Ecto neural progenitor cell (in vitro differentiated cells): Measurements from ENCODE around the gene TRPM8.
"Not testable (repeated sequence)": the region's sequence is repeated elsewhere in the genome, so short reads cannot be mapped to it uniquely, and the experiment has no call there.

Experiments
- DNase-seq: peaks from one replicate; pipeline ENCODE4 v3.0.0-alpha.2; 2018; ENCODE audit warnings: low spot score

TRPM8 gene

GRCh38 chr2:233917116-233917515 lies at the start of gene TRPM8:
TRPM8 (plus strand) TSS chr2:233917373; CDS start chr2:233926538, 9,165 bp downstream.
- no peak for DNase-seq

DNA sequence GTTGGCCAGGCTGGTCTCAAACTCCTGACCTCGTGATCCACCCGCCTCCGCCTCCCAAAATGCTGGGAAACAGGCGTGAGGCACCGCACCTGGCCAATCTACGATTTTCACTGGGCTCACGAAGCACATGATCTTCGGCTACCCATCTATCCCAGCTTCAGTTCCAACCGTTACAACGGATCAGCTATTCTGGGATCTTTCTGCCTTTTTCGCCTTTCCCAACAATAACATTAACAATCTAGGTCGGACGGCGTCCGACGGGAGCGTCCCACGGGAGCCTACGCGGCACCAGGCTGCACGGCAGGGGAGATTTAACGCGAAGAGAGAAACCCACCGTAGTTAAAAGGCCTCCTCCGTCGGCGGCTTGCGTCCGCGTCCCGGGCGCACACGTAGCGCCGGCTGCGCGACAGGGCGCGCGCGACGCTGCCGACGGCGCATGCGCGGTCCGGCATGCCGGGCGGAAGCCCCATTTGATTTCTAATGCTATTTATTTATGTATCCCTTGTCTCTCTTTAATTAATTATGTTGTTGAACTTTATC lies 49.1 kb upstream of the TRPM8 start, which contains the start of gene MSL3B:
TSS of gene MSL3B (minus strand) at position 394 of the 540 bp plus-strand sequence.
- peak; percentile 67 for DNase-seq

- no peak for DNase-seq
These were observed 45.7 kb upstream of the TRPM8 start for GRCh38 chr2:233871432-233871831.

DNA sequence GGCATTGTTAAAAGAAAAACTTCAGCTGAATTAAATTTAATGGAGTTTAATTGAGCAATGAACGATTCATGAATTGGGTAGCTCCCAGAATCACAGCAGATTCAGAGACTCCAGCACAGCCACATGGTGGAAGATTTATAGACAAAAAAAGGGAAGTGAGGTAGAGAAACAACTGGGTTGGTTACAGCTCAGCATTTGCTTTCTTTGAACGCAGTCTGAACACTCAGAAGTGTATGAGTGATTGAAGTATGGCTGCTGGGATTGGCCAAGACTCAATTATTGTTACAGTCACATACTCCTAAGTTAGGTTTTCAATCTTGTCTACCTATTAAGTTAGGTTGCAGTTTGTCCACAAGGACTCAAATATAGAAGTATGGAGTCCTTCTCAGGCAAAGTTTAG lies 45.0 kb upstream of the TRPM8 start:
- not testable (repeated sequence) for DNase-seq

DNA sequence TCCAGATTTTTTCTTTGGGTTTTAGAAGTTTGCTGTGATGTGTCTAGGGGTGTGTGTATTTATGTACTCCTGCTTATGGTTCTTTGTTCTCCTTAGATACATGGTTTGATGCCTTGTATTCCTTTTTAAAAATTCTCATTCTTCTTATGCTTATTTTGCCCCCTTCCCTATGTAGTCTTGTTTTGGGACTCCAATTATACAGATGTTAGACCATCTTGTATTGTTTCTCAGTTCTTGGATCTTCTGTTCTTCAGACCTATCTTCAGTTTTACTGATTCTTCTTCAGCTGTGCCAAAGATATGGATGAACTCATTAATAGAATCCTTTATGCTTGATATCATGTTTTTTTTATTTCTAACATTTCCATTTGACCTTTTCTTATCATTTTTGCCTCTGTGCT lies 34.8 kb upstream of the TRPM8 start:
- DNase-seq: no peak

GRCh38 chr2:233892793-233893192 lies 24.4 kb upstream of the TRPM8 start:
- no peak for DNase-seq

- DNase-seq: not testable (repeated sequence)
These were observed 20.9 kb upstream of the TRPM8 start for GRCh38 chr2:233896253-233896652.

- no peak for DNase-seq
These were observed 15.8 kb upstream of the TRPM8 start for GRCh38 chr2:233901367-233901766.

- no peak for DNase-seq
These were observed 15.3 kb upstream of the TRPM8 start for GRCh38 chr2:233901884-233902283.

- DNase-seq: no peak
These were observed 11.2 kb upstream of the TRPM8 start for GRCh38 chr2:233905945-233906344.

DNA sequence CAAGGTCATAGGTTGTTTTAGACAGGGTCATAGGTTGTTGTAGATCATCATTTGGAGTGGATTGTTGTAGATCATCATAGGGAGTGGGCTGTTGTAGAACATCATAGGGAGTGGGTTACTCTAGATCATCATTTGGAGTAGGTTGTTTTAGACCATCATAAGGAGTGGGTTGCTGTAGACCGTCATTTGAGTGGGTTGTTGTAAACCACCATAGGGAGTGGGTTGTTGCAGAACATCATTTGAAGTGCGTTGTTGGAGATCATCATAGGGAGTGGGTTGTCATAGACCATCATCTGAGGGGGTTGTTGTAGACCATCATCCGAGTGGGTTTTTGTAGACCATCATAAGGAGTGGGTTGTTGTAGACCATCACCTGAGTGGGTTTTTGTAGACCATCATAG lies 9.5 kb upstream of the TRPM8 start:
- DNase-seq: no peak

GRCh38 chr2:233912691-233913423 lies 4.3 kb upstream of the TRPM8 start:
- peak; percentile 71 for DNase-seq

DNA sequence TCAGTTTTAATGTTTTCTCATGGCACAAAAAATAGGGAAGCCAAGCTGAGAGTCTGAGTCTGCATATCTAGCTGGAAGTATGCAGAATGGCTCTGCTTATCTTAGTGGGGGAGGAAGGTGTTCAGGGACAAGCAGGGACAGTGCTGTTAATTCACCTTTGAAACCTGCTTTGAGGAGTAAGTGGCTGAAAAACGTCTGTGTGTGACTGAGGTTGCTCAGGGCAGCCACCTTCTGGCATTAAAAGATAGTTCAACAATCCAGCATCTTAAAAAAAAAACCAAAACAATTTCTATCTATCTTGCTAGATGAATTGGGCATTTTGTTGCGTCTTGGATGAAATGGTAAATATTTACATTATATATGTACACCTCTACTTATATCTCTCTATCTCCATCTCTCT lies 2.0 kb upstream of the TRPM8 start:
- DNase-seq: no peak

DNA sequence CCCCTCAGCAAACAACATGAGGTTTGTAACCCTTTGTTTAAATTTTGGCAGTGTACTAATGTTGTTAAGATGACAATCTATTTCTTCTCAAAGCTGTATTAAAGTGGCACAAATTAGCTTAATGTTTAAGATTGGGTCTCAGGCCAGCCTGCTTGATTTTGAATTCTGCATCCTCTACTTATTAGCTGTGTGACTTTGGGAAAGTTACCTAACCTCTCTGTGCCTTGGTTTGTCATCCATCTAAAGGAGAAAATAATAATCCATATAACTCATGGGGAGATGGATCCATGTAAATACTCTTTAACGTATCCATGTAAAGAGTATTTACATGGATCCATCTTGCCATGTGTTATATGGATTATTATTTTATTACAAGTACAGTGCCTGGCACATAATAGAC lies 2.1 kb downstream of the TRPM8 start:
- DNase-seq: no peak

DNA sequence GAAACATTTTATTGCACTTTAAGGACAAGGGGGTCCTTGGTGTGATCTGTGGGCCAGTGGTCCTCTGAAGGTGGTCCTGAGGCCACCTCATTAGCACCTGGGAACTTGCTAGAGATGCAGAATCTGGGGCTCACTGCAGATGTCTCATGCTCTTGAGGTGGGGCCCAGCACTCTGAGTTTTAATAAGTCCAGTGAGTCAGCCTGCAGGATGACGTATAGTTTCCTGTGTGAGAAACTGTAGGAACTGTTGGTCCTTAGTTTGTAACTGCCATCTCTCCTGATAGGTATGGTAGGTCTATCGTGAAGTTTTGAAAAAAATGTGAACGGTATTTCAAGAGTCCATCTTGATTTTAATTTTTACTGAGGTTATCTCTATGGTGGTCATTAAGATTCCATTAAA lies 2.8 kb downstream of the TRPM8 start:
- no peak for DNase-seq

GRCh38 chr2:233922471-233922870 lies 5.3 kb downstream of the TRPM8 start:
- no peak for DNase-seq

- no peak for DNase-seq
These were observed 8.2 kb downstream of the TRPM8 start for GRCh38 chr2:233925402-233925801.

GRCh38 chr2:233926806-233927205 lies 9.6 kb downstream of the TRPM8 start:
- no peak for DNase-seq

DNA sequence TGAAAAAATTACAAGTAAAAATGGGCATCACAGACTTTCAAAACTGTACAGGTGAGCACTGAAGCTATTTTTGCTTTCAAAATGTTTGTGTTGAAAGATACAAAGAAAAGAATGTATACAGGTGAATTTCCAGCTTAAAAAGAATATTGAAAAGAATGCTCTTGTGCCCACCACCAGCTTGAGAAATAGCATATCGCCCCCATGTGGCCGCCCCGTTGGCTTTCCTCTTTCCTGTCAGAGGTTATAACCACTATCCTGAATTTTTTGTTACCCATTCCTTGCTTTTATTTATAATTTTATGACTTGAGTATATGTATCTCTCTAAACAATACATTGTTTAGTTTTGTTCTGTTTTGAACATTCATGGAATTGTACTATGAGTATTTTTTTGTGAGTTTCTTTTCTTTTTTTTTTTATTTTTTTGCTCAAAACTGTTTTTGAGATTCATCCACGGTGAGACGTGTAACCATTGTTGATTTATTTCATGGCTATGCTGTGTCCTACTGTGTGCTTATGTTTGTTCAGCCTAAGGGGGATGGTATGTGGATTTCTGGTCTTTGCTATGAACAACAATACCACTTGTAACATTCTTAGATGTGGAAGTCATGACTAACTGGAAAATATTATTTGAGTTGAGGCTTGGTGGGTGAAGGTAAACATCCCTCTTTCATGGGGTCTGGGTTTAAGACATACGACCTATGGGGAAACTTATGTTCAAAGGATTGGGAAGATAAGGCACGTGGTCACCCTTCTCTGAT lies 11.6 kb downstream of the TRPM8 start:
- DNase-seq: peak; percentile 65

DNA sequence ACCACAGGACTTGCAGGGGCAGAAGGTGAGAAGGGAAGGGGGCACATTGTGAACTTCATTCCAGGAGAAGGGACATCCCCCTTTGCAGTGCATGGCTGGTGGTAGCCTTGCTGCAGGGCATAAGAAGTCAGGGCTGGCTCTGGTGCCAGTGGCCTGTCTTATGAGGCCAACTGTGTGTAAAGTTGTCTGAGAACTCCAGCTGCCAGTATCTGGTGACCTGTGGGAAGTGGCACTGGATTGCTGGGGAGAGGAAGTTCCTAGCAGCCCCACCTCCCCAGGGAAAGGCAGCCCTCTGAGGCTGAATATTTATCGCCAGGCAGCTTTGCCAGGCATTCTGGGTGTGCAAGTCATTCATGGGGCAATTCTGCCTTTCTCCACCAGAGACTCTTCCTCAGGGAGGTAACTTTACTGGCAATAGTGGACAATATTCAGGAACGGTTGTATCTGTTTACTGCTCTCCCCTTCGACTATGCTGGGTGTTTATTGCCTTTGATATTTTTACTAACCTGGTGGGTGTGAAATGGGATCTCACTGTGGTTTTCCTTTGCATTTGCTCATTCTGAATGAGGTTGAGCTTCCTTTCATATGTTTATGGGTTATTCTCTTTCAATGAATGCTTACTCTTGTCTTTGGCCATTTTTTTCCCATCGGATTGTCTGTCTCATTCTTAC lies 12.3 kb downstream of the TRPM8 start:
- DNase-seq: no peak

- no peak for DNase-seq
These were observed 17.4 kb downstream of the TRPM8 start for GRCh38 chr2:233934524-233934923.

DNA sequence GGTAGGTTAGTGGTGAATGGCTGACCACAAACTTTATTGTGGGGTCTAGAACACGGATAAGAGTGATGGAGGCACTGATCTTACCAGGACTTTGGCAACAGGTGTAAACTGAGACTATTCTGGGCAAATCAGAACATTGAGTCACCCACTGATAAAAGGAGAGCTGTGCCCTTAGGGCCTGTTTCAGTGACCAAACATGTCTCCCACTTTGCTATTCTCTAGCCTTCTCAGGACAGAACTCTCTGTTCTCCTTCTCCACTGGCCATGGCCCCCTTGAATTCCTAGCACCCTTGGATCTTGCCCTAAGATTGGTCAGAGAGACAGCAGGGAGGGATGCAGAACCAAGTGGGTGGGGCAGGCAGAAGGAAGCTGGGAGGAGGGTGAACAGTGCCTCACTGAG lies 18.3 kb downstream of the TRPM8 start:
- no peak for DNase-seq

DNA sequence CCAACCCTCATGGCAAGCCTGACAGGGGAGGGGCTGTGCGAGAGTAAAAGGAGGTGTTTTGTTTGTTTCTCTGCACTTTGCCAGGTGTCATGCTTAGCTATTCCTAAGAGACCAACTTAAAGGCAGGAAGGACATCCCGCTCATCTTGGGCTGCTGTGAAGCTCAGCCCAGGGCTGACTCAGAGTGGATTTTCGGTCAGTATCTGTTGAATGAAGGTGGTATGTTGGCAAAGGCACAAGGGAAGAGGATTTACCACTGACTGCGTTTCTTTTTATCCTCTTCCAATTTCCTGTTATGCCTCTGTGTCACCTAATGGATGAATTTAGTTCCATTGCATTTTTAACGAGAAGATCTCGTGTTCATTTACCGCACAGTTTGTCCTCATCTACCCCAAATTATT lies 18.9 kb downstream of the TRPM8 start:
- no peak for DNase-seq
